CD4-positive, alpha-beta T cell treated with Interferon gamma for 1 hour (primary cell): ENCODE results near the gene FLNC.

Experiments used
- DNase-seq: peaks from one replicate; pipeline ENCODE4 v3.0.0-alpha.2; 2020

Gene FLNC

GRCh38 chr7:128831994-128832879, 2.0 kb downstream of the FLNC start:
- DNase-seq: no peak

- DNase-seq: no peak
Observed at GRCh38 chr7:128832880-128833147, 2.6 kb downstream of the FLNC start.

GRCh38 chr7:128833148-128833945, 3.1 kb downstream of the FLNC start:
- no peak for DNase-seq

- no peak for DNase-seq
Observed at GRCh38 chr7:128833946-128834325, 3.7 kb downstream of the FLNC start.

GRCh38 chr7:128835231-128835751, 5.1 kb downstream of the FLNC start:
- DNase-seq: no peak

DNA sequence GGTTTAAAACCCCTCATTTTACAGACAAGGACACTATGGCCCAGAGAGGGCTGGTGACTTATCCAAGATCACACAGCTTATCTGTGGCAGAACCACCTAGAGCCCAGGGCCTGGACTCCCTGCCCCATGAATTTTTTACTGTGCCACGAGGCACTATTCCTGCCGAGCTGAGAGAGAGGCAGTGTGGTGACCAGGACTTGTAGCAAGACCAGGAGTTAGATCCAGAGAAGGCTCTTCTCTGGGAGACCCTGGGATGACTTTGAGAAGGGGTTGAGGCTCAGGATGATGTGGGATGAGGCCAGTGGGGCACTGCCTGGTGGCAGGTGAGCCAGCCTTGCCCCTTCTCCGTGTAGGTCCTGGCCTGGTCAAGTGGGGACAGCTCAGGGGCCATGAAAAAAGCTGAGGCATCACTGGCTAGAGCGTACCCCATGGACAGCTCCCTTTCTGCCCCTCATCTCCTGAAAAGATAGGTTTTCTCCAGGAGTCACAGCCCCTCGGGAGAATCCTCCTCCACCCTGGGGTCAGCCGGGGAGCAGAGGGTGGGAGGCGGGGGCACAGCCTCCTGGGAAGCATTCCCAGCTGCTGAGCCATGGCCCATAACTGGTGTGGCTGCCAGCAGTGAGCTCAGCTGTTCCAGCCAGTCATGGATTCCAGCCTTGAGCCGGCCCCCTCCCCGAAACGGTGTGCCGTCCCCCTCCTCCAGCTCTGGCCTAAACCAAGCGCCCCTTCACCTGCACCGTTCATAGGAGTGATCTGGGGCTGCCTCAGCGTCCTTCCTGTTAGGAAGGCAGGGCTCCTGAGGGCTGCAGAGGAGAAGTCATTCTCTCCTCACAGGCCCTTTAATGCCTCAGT, 5.8 kb downstream of the FLNC start:
- no peak for DNase-seq

GRCh38 chr7:128836729-128837348, 6.6 kb downstream of the FLNC start:
- DNase-seq: no peak

GRCh38 chr7:128837521-128837921, 7.3 kb downstream of the FLNC start:
- no peak for DNase-seq

GRCh38 chr7:128838109-128838779, 8.0 kb downstream of the FLNC start:
- DNase-seq: no peak

DNA sequence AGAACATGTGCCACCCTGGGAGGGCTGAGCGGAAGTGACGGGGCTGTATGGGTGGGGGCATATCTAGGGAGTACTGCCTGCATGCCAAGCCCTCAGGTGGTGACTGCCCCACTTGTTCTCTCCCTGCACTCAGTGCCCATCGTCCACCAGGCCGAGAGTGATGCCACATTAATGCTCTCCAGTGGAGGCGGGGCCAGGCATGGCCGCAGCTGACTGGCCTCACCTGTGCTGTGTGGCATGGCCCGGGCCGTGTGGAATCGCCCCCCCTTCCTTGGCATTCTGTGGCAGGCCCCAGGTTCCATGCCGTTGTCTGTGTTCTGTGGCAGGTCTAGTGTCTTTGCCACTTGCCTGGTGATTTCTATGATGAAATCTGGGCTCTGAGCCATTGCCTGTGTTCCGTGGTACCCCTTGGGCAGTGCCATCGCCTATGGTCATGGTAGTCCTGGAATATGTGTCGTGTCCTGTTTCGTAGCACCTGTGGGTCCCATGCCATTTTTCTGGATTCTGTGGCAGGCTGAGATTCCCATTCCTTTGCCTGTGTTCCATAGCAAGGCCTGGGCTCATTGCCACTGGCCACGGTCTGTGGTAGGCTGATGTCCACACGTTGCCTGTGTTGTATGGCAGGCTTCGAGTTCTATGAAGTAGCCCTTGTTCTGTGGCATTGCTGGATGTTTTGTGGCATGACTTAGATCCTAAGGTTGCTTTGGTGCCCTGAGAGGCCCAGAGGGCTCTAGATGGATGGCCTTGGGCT, 8.9 kb downstream of the FLNC start:
- DNase-seq: no peak

DNA sequence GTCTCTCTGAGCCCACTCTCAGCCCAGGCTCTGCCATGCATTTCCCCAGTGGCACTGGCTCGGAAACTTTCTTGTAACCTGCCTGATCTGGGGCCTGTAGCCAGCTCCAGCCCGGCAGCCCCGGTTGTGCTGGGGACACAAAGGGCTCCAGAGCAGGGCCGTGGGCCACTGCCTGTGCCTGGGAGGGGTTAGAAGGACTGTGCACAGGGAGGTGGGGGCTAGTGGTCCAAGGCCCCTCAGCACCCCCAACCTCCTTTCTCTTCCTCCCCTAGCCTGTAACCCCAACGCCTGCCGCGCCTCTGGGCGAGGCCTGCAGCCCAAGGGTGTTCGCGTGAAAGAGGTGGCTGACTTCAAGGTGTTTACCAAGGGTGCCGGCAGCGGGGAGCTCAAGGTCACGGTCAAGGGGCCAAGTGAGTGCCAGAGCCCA, 9.6 kb downstream of the FLNC start:
- no peak for DNase-seq

- no peak for DNase-seq
Observed at GRCh38 chr7:128840326-128841170, 10.3 kb downstream of the FLNC start.

- DNase-seq: peak; percentile 13
Observed at GRCh38 chr7:128841171-128841690, 11.0 kb downstream of the FLNC start.

DNA sequence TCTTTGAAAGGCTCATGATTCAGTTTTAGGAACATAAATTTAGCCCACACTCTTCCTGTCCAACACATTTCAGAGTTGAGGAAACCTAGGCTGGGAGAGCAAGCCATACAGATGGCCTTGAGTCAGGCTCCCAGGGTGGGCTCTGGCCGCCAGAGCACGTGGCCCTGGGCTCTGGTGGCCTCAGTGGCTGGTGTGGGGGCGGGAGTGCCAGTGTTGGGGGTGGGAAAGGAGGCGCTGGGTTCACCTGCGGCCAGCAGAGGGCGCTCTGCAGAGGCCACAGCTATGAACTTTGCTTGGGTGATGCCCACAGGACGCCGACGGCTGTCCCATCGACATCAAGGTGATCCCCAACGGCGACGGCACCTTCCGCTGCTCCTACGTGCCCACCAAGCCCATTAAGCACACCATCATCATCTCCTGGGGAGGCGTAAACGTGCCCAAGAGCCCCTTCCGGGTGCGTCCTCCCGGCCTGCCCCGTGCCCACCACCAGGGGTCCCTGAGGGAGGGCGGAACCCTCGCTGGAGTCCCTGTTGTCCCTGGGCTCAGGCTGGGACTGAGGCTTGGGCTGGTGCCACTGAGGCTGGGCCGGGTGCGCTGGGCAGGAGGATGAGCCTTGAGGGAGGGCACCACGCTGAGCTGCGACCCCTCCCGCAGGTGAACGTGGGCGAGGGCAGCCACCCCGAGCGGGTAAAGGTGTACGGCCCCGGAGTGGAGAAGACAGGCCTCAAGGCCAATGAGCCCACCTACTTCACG, 11.9 kb downstream of the FLNC start:
- peak; percentile 34 for DNase-seq

DNA sequence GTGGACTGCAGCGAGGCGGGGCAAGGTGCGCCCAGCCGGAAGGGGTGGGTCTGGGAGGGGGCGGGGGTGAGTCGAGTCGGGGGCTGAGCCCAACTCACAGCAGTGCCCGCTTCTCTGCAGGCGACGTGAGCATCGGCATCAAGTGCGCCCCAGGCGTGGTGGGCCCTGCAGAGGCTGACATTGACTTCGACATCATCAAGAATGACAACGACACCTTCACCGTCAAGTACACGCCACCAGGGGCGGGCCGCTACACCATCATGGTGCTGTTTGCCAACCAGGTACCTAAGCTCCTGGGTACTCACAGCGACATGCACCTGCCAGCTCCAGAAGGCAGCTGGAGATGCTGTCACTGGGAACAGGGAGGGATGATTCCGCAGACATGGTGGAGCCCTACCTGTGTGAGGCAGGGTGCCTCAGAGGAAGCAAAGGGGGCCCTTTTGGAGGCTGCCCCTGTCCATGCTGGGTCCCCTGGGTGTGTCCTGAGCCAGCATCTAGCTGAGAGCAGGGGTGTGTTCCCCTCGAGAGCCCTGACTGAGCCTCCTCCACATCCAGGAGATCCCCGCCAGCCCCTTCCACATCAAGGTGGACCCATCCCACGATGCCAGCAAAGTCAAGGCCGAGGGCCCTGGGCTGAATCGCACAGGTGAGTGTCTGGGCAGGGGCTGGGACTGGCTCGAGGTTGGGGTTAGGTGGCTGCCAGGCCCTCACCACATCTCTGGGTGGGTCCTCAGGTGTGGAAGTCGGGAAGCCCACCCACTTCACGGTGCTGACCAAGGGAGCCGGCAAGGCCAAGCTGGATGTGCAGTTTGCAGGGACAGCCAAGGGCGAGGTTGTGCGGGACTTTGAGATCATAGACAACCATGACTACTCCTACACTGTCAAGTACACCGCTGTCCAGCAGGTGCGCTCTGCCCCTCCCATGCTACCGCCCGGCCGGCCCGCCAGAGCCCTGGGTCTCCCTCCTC, 12.8 kb downstream of the FLNC start:
- DNase-seq: no peak

GRCh38 chr7:128843938-128844621, 13.9 kb downstream of the FLNC start:
- no peak for DNase-seq

DNA sequence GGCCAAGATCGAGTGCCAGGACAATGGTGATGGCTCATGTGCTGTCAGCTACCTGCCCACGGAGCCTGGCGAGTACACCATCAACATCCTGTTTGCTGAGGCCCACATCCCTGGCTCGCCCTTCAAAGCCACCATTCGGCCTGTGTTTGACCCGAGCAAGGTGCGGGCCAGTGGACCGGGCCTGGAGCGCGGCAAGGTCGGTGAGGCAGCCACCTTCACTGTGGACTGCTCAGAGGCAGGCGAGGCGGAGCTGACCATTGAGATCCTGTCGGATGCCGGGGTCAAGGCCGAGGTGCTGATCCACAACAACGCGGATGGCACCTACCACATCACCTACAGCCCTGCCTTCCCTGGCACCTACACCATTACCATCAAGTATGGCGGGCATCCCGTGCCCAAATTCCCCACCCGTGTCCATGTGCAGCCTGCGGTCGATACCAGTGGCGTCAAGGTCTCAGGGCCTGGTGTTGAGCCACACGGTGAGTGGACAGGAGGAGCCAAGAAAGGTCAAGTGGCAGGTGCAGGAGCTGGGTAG, 14.6 kb downstream of the FLNC start:
- DNase-seq: no peak
